ENCODE data around the gene REN.

DNA sequence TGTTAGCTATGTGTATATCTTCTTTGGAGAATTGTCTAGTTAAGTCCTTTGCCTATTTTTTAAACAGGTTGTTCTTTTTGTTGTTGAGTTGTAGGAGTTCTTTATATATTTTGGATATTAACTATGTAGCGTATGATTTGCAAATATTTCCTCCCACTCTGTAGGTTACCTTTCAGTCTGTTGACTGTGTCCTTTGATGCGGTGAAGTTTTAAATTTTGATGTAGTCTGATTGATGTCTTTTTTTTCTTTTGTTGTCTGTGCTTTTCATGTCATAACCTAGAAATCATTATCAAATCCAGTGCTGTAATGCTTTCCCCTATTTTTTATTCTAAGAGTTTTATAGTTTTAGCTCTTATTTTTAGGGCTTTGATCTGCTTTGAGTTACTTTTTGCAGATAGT, 38.8 kb upstream of the REN start:
- TF ChIP-seq, protein P1, sequence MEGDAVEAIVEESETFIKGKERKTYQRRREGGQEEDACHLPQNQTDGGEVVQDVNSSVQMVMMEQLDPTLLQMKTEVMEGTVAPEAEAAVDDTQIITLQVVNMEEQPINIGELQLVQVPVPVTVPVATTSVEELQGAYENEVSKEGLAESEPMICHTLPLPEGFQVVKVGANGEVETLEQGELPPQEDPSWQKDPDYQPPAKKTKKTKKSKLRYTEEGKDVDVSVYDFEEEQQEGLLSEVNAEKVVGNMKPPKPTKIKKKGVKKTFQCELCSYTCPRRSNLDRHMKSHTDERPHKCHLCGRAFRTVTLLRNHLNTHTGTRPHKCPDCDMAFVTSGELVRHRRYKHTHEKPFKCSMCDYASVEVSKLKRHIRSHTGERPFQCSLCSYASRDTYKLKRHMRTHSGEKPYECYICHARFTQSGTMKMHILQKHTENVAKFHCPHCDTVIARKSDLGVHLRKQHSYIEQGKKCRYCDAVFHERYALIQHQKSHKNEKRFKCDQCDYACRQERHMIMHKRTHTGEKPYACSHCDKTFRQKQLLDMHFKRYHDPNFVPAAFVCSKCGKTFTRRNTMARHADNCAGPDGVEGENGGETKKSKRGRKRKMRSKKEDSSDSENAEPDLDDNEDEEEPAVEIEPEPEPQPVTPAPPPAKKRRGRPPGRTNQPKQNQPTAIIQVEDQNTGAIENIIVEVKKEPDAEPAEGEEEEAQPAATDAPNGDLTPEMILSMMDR (conservative IDR thresholded peaks at IDR 0.05) = no peak
- TF ChIP-seq EZH2 (IDR thresholded peaks at IDR 0.05; ENCODE audit: low read depth) = no peak

Data from PC-9 (cell line).